Naive thymus-derived CD4-positive, alpha-beta T cell (primary cell): Measurements from ENCODE around the gene C11orf97. TPM values are rescaled to one million over a fixed set of nuclear protein-coding genes. Genes with fewer than 3 reads are reported as not detected.

Experiments
- ATAC-seq: fragments of 150-1000 bp; cut with Tn5 transposase; 2 replicates; pipeline ENCODE4 v1.10.0; 2021; ENCODE audit warnings: mild to moderate bottlenecking, moderate library complexity
- CTCF ChIA-PET: fragments of 350-600 bp; sonication (Branson Sonifier 250); formaldehyde crosslinking; loops from one replicate; lab custom pipeline; 2021; ENCODE audit warnings: antibody characterized with exemption; lab: Charles Lee
- POLR2A ChIA-PET: fragments of 350-600 bp; sonication (Branson Sonifier 250); formaldehyde crosslinking; loops from one replicate; lab custom pipeline; 2021; ENCODE audit warnings: antibody characterized with exemption, inconsistent platforms; lab: Charles Lee
- DNase-seq, 9 donors: peaks; one replicate each; pipeline versions ENCODE4 v3.0.0 to v3.0.0-alpha.2; 2020 to 2022; ENCODE audit warnings: mixed read lengths in 1 of 9
- H3K27ac ChIP-seq: one replicate; pipeline ENCODE4 v1.7.0; 2013; ENCODE audit warnings: mild to moderate bottlenecking, low read depth, low read length, moderate library complexity
- H3K27me3 ChIP-seq, 2 donors: one replicate each; pipeline ENCODE4 v1.7.0; 2013; ENCODE audit warnings: low read length in 2 of 2, mild to moderate bottlenecking in 2 of 2, moderate library complexity in 2 of 2; ENCODE audit not compliant: control insufficient read depth in 2 of 2, insufficient read depth in 2 of 2
- H3K36me3 ChIP-seq, 3 experiments: 1 replicate in 2 of 3; 2 replicates in 1 of 3; pipeline ENCODE4 v1.7.0; 2013; ENCODE audit warnings: low read length in 3 of 3, mild to moderate bottlenecking in 3 of 3, moderate library complexity in 1 of 3; ENCODE audit not compliant: insufficient read depth in 3 of 3, control insufficient read depth in 2 of 3
- H3K4me1 ChIP-seq, 2 donors: one replicate each; pipeline ENCODE4 v1.7.0; 2013; ENCODE audit warnings: low read length in 2 of 2, mild to moderate bottlenecking in 2 of 2, moderate library complexity in 1 of 2; ENCODE audit not compliant: control insufficient read depth in 2 of 2, insufficient read depth in 2 of 2
- H3K4me3 ChIP-seq: 2 replicates; pipeline ENCODE4 v1.7.0; 2013; ENCODE audit warnings: mild to moderate bottlenecking, low read length
- H3K9me3 ChIP-seq, 3 experiments: 1 replicate in 2 of 3; 2 replicates in 1 of 3; pipeline ENCODE4 v1.7.0; 2013; ENCODE audit warnings: low read length in 3 of 3; ENCODE audit not compliant: control insufficient read depth in 2 of 3
- H3K27ac Mint-ChIP-seq, 9 donors: one replicate each; pipeline ENCODE4 v1.8.0; 2020 to 2022; ENCODE audit warnings: mixed read lengths in 9 of 9, mild to moderate bottlenecking in 8 of 9, moderate library complexity in 5 of 9, inconsistent platforms in 2 of 9
- H3K27me3 Mint-ChIP-seq, 5 donors: one replicate each; pipeline ENCODE4 v1.8.0; 2021 to 2022; ENCODE audit warnings: mixed read lengths in 5 of 5, mild to moderate bottlenecking in 1 of 5
- H3K36me3 Mint-ChIP-seq, 5 donors: one replicate each; pipeline ENCODE4 v1.8.0; 2020 to 2022; ENCODE audit warnings: mixed read lengths in 5 of 5, mild to moderate bottlenecking in 3 of 5, inconsistent platforms in 1 of 5
- H3K4me1 Mint-ChIP-seq, 7 donors: one replicate each; pipeline ENCODE4 v1.8.0; 2020 to 2022; ENCODE audit warnings: mixed read lengths in 7 of 7, mild to moderate bottlenecking in 3 of 7, inconsistent platforms in 1 of 7
- H3K4me3 Mint-ChIP-seq, 10 donors: one replicate each; pipeline ENCODE4 v1.8.0; 2020 to 2022; ENCODE audit warnings: mild to moderate bottlenecking in 10 of 10, mixed read lengths in 10 of 10, moderate library complexity in 6 of 10, inconsistent platforms in 2 of 10
- H3K9me3 Mint-ChIP-seq, 11 donors: one replicate each; pipeline ENCODE4 v1.8.0; 2020 to 2022; ENCODE audit warnings: mixed read lengths in 11 of 11, mild to moderate bottlenecking in 4 of 11, inconsistent platforms in 1 of 11, moderate library complexity in 1 of 11
- intact Hi-C, 2 donors: fragments of 100-400 bp; cut with micrococcal nuclease; formaldehyde crosslinking; loops; one replicate each; pipeline ENCODE4 v1.15.1; 2023
- polyA plus RNA-seq, 2 donors: library from polyadenylated mRNA; unstranded; fragments of 300-500 nt; fragmentation: Illumina TruSeq; gene quantifications; one replicate each; pipeline ENCODE4 v1.2.3, GENCODE V29; 2021
- total RNA-seq, 6 experiments: library from RNA in 5 of 6; stranded (reverse) in 5 of 6; gene quantifications; 1 replicate in 5 of 6; 2 replicates in 1 of 6; pipeline ENCODE4 v1.2.3 and lab custom pipeline; 2021 to 2026

Gene C11orf97
- total and polyA plus RNA-seq, 7 experiments from 2014 or later = not detected

DNA sequence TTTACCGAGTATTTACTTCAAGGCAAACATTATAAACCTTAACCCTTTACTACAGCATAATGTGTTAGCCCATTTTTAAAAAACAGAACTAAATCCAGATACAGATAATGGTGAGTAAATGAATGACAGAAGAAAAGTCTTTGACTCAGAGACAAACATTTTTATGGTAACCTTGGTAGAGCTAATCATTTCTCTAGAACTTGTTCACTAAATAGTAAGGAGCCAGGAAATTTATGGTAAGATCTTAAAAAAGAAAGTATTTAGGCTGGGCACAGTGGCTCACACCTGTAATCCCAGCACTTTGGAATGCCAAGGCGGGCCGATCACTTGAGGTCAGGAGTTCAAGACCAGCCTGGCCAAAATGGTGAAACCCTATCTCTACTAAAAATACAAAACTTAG, 19.9 kb downstream of the C11orf97 start:
- intact Hi-C loops = no loop called here
- Histone ChIP-seq H3K36me3 (no peaks in the 10 kb centered on the region), H3K4me1 (no peaks in the 10 kb centered on the region), H3K27ac (no peak overlapping the region), H3K27me3 (no peaks in the 10 kb centered on the region), H3K9me3 (no peaks in the 10 kb centered on the region), H3K4me3 (no peak overlapping the region)
- no peak for DNase-seq
- Mint-ChIP-seq H3K27ac (no peak overlapping the region), H3K9me3 (no peaks in the 10 kb centered on the region), H3K36me3 (no peaks in the 10 kb centered on the region), H3K4me1 (no peaks in the 10 kb centered on the region), H3K27me3 (peaks cover 21 to 58% (median 33%) of the 10 kb centered on the region in 5 donors), H3K4me3 (no peak overlapping the region)
- POLR2A ChIA-PET = no interaction called here
- CTCF ChIA-PET = interaction anchor here (1.6 kb wide), 1 partner anchor 13 kb away, joined by 5 read pairs; no protein-coding TSS in a partner anchor
- ATAC-seq = no peak

DNA sequence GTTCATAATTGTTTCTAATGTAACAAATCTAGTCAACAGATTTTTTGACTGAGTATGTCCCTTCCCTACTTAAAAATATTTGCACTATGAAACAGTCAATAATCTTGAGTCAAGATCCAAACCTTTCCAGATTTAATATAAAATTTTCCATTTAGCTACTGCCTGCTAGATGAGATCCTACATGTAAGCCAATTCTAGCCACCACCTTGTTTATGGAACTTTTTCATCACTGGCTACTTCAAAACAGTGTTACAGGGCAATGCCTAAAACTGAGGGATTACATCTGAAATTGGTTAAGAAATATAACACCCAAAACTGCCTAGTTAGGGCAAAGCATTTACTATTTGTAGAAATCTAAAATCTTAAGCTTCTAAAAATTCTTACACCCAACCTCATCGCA, 20.9 kb downstream of the C11orf97 start:
- H3K4me3 Mint-ChIP-seq = no peak overlapping the region
- no peaks in the 10 kb centered on the region for H3K4me1 Mint-ChIP-seq
- no peaks in the 10 kb centered on the region for H3K9me3 Mint-ChIP-seq
- no peaks in the 10 kb centered on the region for H3K36me3 Mint-ChIP-seq
- intact Hi-C loops = no loop called here
- H3K27me3 ChIP-seq = no peaks in the 10 kb centered on the region
- DNase-seq = no peak
- POLR2A ChIA-PET = no interaction called here
- H3K27ac Mint-ChIP-seq = no peak overlapping the region
- H3K4me3 ChIP-seq = no peak overlapping the region
- H3K4me1 ChIP-seq = no peaks in the 10 kb centered on the region
- CTCF ChIA-PET = interaction anchor here (0.6 to 1.6 kb wide), 2 partner anchors 14 to 16 kb away, joined by 4 to 5 read pairs; no protein-coding TSS in a partner anchor
- H3K36me3 ChIP-seq = no peaks in the 10 kb centered on the region
- H3K27me3 Mint-ChIP-seq = peaks cover 16 to 57% (median 36%) of the 10 kb centered on the region in 5 donors
- no peak for ATAC-seq
- no peak overlapping the region for H3K27ac ChIP-seq
- no peaks in the 10 kb centered on the region for H3K9me3 ChIP-seq

DNA sequence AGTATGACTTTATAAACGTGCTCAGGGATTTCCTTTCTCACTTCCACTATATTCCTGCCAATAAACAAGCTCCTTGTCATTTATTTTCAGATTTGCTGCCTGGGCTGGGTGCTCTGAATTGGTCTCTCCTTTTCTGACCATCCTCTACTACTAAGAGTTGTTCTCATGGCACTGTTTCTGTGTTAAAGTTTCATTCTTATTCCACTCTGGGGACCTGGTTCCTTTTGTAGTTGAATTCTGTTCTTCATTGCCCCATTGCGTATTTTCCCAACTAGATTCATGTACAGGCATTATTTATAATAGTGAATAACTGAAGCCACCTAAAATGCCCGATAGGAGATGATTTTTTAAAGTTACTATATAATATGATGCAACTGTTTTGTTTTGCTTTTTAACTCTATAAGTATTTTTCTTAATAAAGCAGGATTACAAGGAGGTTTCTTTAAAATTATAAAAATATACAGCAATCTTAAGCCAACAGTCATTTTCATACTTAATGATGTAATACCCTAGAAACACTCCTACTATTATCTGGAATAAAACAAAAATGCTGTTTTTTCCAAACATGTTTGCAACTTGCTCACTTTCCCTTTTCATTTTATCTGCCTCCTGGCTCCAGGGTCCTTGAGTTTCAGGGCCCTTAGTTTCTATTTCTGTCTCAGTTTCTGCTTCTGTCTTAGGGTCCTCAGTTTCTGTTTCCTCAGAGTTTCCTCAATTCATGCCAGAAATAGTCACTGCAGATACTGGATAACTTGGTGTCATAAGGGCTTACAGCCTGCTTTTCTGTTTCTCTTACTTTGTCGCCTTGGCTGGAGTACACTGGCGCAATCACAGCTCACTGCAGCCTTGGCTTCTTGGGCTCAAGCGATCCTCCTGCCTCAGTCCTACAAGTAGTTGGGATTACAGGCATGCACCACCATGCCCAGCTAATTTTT, 21.7 kb downstream of the C11orf97 start:
- no peak for DNase-seq
- ChIA-PET POLR2A (no interaction called here), CTCF (interaction anchor here (0.6 to 1.6 kb wide), 2 partner anchors 14 to 17 kb away, joined by 4 to 5 read pairs; no protein-coding TSS in a partner anchor)

DNA sequence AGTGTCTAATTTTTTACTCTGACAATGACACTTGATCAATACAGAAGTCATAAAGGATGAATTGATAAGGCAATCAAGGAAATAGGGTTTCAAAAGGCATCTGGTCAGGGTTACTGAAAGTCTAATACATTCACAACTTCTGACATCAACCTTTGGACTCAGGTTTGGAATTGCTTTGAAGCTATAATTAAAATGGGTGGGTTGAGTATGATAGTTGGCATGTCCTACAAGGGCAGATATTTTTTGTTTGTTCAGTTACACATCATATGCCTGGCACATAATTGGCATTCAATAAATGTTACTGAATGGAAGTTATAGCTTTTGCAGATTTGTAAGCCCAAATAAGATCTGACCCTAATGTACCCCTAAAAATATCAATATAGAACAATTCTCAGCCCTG, 24.1 kb downstream of the C11orf97 start:
- no peaks in the 10 kb centered on the region for H3K27me3 ChIP-seq
- no peak overlapping the region for H3K4me3 Mint-ChIP-seq
- no peaks in the 10 kb centered on the region for H3K36me3 Mint-ChIP-seq
- H3K9me3 Mint-ChIP-seq = no peaks in the 10 kb centered on the region
- H3K4me1 Mint-ChIP-seq = no peaks in the 10 kb centered on the region
- no peaks in the 10 kb centered on the region for H3K9me3 ChIP-seq
- no peak overlapping the region for H3K27ac Mint-ChIP-seq
- ChIA-PET POLR2A (no interaction called here), CTCF (no interaction called here)
- no peak for ATAC-seq
- DNase-seq = no peak
- no peaks in the 10 kb centered on the region for H3K36me3 ChIP-seq
- H3K27me3 Mint-ChIP-seq = peaks cover 11 to 43% (median 22%) of the 10 kb centered on the region in 5 donors
- intact Hi-C loops = no loop called here
- no peak overlapping the region for H3K27ac ChIP-seq
- H3K4me3 ChIP-seq = no peak overlapping the region
- H3K4me1 ChIP-seq = no peaks in the 10 kb centered on the region

More for the DNA sequence above, 21.7 kb downstream of the C11orf97 start:
- ATAC-seq = no peak
- Histone ChIP-seq H3K9me3 (no peaks in the 10 kb centered on the region), H3K4me1 (no peaks in the 10 kb centered on the region), H3K36me3 (no peaks in the 10 kb centered on the region), H3K27ac (no peak overlapping the region), H3K27me3 (no peaks in the 10 kb centered on the region), H3K4me3 (no peak overlapping the region)
- no peaks in the 10 kb centered on the region for H3K36me3 Mint-ChIP-seq
- H3K9me3 Mint-ChIP-seq = no peaks in the 10 kb centered on the region
- H3K4me3 Mint-ChIP-seq = no peak overlapping the region
- no peaks in the 10 kb centered on the region for H3K4me1 Mint-ChIP-seq
- H3K27ac Mint-ChIP-seq = no peak overlapping the region
- intact Hi-C loops = no loop called here
- peaks cover 14 to 55% (median 30%) of the 10 kb centered on the region in 5 donors for H3K27me3 Mint-ChIP-seq

DNA sequence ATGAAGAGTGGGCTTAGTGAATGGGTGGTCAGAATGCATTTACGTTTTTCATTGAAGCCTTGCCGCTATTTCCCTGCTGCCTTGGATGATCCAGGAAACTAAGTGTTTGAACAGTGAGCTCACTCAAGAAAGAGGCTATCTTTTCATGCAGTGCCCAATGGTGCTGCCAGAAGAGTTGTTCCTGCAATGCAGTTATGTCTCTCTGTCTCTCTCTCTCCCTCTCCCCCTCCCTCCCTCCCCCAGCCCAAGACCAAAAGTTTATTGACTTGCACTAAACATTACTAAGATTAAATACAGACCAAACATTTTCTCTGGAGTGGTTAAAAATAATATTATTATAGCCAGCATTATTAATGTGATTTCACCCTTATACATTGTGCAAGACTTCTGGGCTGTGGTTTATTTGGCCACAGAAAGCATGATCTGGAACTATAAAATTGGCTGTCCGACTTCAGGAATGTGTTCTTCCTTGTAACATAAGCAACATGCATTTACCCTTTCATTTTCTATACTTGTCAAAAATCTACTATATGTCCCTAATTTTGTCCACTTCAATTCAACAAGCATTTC, 24.9 kb downstream of the C11orf97 start:
- no peaks in the 10 kb centered on the region for H3K36me3 ChIP-seq
- Mint-ChIP-seq H3K4me3 (no peak overlapping the region), H3K27ac (no peak overlapping the region), H3K9me3 (no peaks in the 10 kb centered on the region), H3K4me1 (no peaks in the 10 kb centered on the region), H3K36me3 (no peaks in the 10 kb centered on the region), H3K27me3 (peaks cover 11 to 39% (median 22%) of the 10 kb centered on the region in 5 donors)
- ATAC-seq (no peak), DNase-seq (no peak)
- CTCF ChIA-PET = no interaction called here
- intact Hi-C loops = no loop called here
- H3K4me1 ChIP-seq = no peaks in the 10 kb centered on the region
- H3K27ac ChIP-seq = no peak overlapping the region
- POLR2A ChIA-PET = no interaction called here
- no peak overlapping the region for H3K4me3 ChIP-seq
- H3K9me3 ChIP-seq = no peaks in the 10 kb centered on the region
- H3K27me3 ChIP-seq = no peaks in the 10 kb centered on the region

DNA sequence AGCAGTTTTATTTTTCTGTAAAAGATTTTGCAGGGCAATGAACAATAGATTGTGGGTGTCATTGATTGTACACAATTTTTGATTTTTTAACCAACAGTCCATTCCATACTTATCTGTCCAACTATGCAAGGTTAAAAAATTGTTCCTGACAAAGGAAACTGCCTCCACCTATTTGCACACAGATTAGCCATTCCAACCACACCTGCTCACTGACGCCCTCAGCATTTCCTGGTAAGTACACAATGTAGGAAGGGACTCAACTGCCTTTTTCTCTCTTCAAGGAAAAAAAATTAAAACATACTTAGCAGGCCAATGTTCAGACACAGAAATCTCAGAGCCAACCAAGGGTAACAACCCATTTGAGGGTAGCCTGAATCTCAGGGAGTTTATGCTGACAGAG, 27.2 kb downstream of the C11orf97 start:
- Mint-ChIP-seq H3K4me1 (peaks cover 5 to 14% (median 12%) of the 10 kb centered on the region in 7 donors), H3K9me3 (no peaks in the 10 kb centered on the region), H3K36me3 (no peaks in the 10 kb centered on the region), H3K4me3 (no peak overlapping the region), H3K27me3 (peaks cover 11 to 26% (median 20%) of the 10 kb centered on the region in 5 donors), H3K27ac (no peak overlapping the region)
- peaks cover 5 to 6% of the 10 kb centered on the region in 2 donors for H3K4me1 ChIP-seq
- ChIA-PET POLR2A (no interaction called here), CTCF (no interaction called here)
- H3K9me3 ChIP-seq = no peaks in the 10 kb centered on the region
- H3K36me3 ChIP-seq = no peaks in the 10 kb centered on the region
- no peaks in the 10 kb centered on the region for H3K27me3 ChIP-seq
- ATAC-seq (no peak), DNase-seq (no peak)
- intact Hi-C loops = no loop called here
- no peak overlapping the region for H3K27ac ChIP-seq
- H3K4me3 ChIP-seq = no peak overlapping the region
